ENCODE data around the gene PMM1.

PMM1 gene

DNA sequence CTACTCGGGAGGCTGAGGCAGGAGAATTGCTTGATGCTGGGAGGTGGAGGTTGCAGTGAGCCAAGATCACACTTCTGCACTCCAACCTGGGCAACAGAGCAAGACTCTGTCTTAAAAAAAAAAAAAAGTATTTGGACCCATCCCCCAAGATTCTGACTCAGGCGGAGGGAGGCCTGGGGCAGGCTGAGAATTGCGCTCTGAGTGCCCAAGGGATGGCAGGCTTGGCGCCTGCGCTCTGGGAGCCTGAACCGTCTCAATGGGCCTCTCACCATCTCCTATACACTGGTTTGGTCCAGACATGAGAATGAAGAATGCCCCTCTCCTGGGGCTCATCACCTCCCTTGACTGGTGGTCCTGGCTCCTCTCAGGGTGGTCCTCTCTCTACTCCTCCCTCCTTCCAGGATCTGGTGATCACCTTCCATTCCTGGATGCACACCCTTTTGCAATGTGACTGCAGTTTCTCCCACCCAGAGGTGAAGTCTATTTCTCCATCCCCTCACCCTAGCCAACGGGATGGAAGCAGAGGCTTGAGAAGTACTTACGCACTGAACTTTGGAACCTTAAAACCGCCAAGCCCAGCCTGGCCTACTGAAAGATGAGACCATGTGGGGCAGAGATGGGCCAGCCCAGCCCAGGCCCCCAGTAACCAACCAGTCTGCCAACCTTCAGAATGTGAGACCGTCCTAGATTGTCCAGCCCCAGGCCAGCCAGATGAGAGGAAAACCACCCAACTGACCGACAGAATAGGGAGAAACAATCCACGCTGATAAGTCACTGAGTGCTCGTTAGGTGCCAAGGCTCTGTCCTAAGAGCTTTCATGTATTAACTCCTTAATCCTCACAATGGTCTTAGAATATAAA, 50.3 kb downstream of the PMM1 start:
- H3K27ac ChIP-seq (replicated peaks): no peak overlapping the region
- no peak overlapping the region for H3K4me3 ChIP-seq (replicated peaks; ENCODE audit: insufficient read depth, low read length)
- TF ChIP-seq, protein P1, sequence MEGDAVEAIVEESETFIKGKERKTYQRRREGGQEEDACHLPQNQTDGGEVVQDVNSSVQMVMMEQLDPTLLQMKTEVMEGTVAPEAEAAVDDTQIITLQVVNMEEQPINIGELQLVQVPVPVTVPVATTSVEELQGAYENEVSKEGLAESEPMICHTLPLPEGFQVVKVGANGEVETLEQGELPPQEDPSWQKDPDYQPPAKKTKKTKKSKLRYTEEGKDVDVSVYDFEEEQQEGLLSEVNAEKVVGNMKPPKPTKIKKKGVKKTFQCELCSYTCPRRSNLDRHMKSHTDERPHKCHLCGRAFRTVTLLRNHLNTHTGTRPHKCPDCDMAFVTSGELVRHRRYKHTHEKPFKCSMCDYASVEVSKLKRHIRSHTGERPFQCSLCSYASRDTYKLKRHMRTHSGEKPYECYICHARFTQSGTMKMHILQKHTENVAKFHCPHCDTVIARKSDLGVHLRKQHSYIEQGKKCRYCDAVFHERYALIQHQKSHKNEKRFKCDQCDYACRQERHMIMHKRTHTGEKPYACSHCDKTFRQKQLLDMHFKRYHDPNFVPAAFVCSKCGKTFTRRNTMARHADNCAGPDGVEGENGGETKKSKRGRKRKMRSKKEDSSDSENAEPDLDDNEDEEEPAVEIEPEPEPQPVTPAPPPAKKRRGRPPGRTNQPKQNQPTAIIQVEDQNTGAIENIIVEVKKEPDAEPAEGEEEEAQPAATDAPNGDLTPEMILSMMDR (IDR thresholded peaks at IDR 0.05; ENCODE audit: insufficient read depth, low read length): no peak
- TF ChIP-seq, protein P2, sequence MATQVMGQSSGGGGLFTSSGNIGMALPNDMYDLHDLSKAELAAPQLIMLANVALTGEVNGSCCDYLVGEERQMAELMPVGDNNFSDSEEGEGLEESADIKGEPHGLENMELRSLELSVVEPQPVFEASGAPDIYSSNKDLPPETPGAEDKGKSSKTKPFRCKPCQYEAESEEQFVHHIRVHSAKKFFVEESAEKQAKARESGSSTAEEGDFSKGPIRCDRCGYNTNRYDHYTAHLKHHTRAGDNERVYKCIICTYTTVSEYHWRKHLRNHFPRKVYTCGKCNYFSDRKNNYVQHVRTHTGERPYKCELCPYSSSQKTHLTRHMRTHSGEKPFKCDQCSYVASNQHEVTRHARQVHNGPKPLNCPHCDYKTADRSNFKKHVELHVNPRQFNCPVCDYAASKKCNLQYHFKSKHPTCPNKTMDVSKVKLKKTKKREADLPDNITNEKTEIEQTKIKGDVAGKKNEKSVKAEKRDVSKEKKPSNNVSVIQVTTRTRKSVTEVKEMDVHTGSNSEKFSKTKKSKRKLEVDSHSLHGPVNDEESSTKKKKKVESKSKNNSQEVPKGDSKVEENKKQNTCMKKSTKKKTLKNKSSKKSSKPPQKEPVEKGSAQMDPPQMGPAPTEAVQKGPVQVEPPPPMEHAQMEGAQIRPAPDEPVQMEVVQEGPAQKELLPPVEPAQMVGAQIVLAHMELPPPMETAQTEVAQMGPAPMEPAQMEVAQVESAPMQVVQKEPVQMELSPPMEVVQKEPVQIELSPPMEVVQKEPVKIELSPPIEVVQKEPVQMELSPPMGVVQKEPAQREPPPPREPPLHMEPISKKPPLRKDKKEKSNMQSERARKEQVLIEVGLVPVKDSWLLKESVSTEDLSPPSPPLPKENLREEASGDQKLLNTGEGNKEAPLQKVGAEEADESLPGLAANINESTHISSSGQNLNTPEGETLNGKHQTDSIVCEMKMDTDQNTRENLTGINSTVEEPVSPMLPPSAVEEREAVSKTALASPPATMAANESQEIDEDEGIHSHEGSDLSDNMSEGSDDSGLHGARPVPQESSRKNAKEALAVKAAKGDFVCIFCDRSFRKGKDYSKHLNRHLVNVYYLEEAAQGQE (IDR thresholded peaks at IDR 0.05; ENCODE audit: insufficient replicate concordance, low read depth): no peak
- TF ChIP-seq SPI1 (IDR thresholded peaks at IDR 0.05; ENCODE audit: borderline replicate concordance, low read depth) (no peak), POLR2AphosphoS5 (IDR thresholded peaks at IDR 0.05; ENCODE audit: low read depth) (no peak), GABPA (IDR thresholded peaks at IDR 0.05; ENCODE audit: low read depth) (no peak)
- no peaks in the 10 kb centered on the region for H3K27me3 ChIP-seq (ENCODE audit: insufficient read depth, poor library complexity, severe bottlenecking)
- no peak for DNase-seq (ENCODE audit: low read depth in 1 of 2, low spot score in 1 of 2)

DNA sequence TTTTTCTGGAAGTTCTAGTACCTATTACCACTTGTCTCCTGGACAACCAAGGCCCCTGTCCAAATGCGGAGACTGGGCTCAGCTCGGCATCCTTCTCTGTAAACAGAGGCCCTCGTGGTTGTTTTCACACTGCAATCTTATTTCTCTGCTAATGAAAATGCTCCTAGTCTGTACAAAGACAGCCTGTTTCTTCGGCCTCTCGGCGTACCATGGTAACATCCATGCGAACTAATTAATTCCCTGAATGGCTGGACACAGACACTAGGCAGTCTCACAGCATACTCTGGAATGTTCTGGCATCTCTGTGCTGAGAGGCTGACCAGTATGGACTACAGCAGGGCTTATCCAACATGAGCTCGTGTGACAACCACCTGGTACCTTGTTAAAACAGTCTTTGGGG, 51.1 kb downstream of the PMM1 start:
- Histone ChIP-seq H3K27ac (replicated peaks) (no peak overlapping the region), H3K4me3 (replicated peaks; ENCODE audit: insufficient read depth, low read length) (no peak overlapping the region), H3K27me3 (ENCODE audit: insufficient read depth, poor library complexity, severe bottlenecking) (no peaks in the 10 kb centered on the region)
- TF ChIP-seq, protein P2 (IDR thresholded peaks at IDR 0.05; ENCODE audit: insufficient replicate concordance, low read depth): no peak
- no peak for TF ChIP-seq POLR2AphosphoS5 (IDR thresholded peaks at IDR 0.05; ENCODE audit: low read depth)
- TF ChIP-seq SPI1 (IDR thresholded peaks at IDR 0.05; ENCODE audit: borderline replicate concordance, low read depth): no peak
- TF ChIP-seq, protein P1 (IDR thresholded peaks at IDR 0.05; ENCODE audit: insufficient read depth, low read length): no peak
- no peak for TF ChIP-seq GABPA (IDR thresholded peaks at IDR 0.05; ENCODE audit: low read depth)
- DNase-seq (ENCODE audit: low read depth in 1 of 2, low spot score in 1 of 2): no peak

DNA sequence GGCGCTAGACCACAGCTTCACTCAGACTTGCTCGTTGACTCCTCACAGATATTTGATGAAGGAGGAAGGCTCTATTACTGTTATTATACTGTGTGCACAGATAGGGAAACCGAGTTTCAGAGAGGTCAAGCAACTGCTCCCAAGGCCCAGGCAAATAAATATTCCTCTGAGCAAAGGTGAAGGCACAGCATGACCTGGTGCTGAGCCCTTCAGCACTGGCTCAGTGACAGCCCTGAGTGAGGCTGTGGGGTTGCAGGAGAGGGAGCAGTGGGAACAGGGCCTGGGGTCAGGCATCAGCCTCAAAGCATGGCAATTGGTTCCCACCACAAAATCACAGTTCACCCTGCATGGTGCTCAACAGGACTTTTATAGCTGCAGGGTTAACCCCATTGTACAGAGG, 52.4 kb downstream of the PMM1 start:
- TF ChIP-seq POLR2AphosphoS5 (IDR thresholded peaks at IDR 0.05; ENCODE audit: low read depth) (no peak), SPI1 (IDR thresholded peaks at IDR 0.05; ENCODE audit: borderline replicate concordance, low read depth) (no peak), GABPA (IDR thresholded peaks at IDR 0.05; ENCODE audit: low read depth) (no peak)
- TF ChIP-seq, protein P1 (IDR thresholded peaks at IDR 0.05; ENCODE audit: insufficient read depth, low read length): no peak
- TF ChIP-seq, protein P2 (IDR thresholded peaks at IDR 0.05; ENCODE audit: insufficient replicate concordance, low read depth): no peak
- no peak overlapping the region for H3K27ac ChIP-seq (replicated peaks)
- DNase-seq (ENCODE audit: low read depth in 1 of 2, low spot score in 1 of 2): no peak
- H3K4me3 ChIP-seq (replicated peaks; ENCODE audit: insufficient read depth, low read length): no peak overlapping the region
- no peaks in the 10 kb centered on the region for H3K27me3 ChIP-seq (ENCODE audit: insufficient read depth, poor library complexity, severe bottlenecking)
